ENCODE data around the gene GRIFIN.

- TF ChIP-seq POLR2AphosphoS5 (IDR thresholded peaks at IDR 0.05), result no peak
- peak in 3 of 4 experiments; percentile 34 to 50 (median 45) for TF ChIP-seq CTCF (IDR thresholded peaks at IDR 0.05)
Observed at GRCh38 chr7:2477447-2478398, 1.5 kb upstream of the GRIFIN start.

Measured in sigmoid colon (tissue), 4 donors.